Uterus (tissue), 2 donors: ENCODE results near the gene TOMM5.

Experiments
- CTCF ChIP-seq, 4 experiments: fragments of 200-600 bp in 2 of 4; fragments of 450-650 bp in 2 of 4; sonication (generic) in 2 of 4; IDR thresholded peaks; one replicate each; pipeline ENCODE4 v1.5.1; 2016 to 2019; ENCODE audit warnings: antibody characterized with exemption in 4 of 4, mild to moderate bottlenecking in 2 of 4, moderate library complexity in 1 of 4
- POLR2A ChIP-seq, 2 donors: fragments of 450-650 bp; IDR thresholded peaks; one replicate each; pipeline ENCODE4 v1.6.1; 2016; ENCODE audit warnings: antibody characterized with exemption in 2 of 2, mild to moderate bottlenecking in 1 of 2, moderate library complexity in 1 of 2

- no peak for TF ChIP-seq POLR2A (IDR thresholded peaks at IDR 0.05)
- no peak for TF ChIP-seq CTCF (IDR thresholded peaks at IDR 0.05)
Measured at GRCh38 chr9:37609735-37610397, 17.5 kb upstream of the TOMM5 start.
